HG03457 (cell line): Measurements from ENCODE around the gene DSCAML1.

Source experiments
- ATAC-seq: cut with Tn5 transposase; IDR thresholded peaks from one replicate; pipeline ENCODE4 v1.9.1; 2021; ENCODE audit warnings: moderate number of reproducible peaks; ENCODE audit not compliant: unreplicated experiment

Gene DSCAML1

DNA sequence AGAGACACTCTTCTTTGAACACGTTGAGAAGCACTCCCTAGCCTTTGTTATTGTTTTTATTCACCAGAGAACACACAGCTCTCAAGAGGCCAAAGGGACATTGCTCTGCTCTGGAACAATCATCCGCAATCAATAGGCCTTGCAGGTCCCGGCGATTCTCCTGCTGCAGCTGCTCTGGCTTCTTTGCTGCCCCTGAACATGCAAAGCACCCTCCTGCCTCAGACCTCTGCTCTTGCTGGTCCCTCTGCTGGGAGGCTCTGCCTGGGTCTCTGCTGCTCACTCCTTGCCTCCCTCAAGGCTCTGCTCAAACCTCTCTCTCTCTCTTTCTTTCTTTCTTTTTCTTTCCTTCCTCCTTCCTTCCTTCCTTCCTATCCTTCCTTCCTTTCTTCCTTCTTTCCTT, 232.7 kb downstream of the DSCAML1 start:
- no peak for ATAC-seq

DNA sequence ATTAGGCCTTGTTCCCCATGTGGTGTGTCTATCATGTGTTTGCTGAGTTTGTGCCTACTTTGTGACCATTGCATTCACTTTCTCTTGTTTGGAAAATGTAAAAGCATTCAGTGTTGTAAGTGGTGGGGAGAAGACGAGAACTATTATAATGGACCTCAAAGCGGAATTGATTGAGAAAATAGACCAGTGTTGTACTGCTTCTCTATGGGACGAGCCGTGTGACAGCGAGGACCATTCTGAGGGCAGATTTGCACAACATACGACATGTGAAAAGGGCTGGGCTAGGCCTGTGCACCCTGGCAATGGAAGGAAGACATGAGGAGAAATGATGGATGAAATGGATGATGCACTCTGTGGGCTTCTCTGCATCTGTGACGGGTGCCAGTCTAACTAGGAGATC, 233.5 kb downstream of the DSCAML1 start:
- no peak for ATAC-seq

DNA sequence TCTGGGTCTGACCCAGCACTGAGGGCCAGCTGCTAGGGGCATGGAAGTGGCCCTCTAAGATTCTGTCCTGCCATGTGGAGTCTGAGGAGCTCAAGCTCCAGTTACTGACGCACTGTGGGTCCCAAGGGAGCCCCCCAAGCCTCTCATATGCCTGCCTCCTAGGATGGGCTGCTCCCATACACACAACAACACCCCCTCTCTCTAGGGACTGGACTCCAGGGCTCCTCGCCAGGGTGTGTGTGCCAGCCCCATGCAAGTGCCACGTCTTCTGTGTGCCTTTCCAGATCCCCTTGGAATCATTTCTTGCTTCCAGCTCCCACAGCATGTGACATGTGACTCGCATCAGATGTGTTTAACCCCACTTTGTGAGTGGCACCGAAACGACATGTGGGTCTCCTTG, 234.9 kb downstream of the DSCAML1 start:
- ATAC-seq = no peak

- no peak for ATAC-seq
Observed at GRCh38 chr11:117560780-117561530, 236.1 kb downstream of the DSCAML1 start.

GRCh38 chr11:117559698-117560097, 237.3 kb downstream of the DSCAML1 start:
- ATAC-seq = no peak

DNA sequence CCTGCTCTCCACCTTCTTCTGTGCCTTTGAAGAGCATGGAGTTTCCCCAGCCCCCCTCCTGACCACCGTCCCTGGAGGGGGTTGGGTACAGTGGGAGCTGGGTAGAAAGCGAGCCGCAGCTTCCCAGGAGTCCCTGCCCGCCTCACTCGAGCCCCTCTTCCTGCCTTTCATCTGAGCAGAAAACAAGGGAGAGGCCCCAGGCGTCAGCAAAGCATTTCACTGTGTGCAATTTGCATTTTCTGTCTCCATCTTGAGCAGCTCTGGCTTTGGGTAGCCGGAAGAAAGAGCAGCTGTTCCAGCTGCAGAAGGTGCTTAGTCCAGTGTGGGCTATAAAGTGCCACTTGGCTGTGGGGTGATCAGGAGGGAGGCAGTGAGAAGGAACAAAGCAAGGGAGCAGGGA, 239.7 kb downstream of the DSCAML1 start:
- ATAC-seq = no peak

DNA sequence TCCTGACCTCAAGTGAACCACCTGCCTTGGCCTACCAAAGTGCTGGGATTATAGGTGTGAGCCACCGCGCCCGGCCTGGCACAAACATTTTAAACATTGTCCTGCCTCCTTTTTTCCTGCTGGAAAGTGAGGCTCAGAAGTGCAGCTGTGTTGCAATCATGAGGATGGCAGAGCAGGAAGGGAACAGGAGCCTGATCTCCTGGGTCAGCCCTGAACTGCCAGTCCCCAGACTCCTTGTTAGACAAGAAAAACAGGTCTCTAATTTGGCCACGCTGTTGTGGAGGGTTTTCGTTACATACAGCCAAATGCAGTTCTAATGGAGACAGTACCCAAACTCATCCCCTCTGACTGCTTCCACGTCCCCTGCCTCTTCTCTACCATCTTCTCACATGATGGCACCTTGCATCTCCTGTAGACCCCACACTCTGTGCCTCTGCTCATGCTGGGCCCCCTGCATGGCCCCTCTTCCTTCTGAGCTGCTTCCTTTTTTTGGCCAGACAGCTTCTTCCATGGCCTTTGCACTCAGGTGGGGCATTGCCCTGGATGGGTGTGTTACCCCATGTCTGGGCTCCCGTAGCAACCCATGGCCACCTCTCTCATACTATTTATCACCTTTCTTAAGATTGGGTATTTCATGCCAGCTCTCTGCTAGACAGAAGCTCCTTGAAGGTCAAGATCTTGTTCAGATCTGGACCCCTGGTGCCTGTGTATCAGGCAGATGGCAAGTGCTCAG, 242.2 kb downstream of the DSCAML1 start:
- ATAC-seq = no peak

DNA sequence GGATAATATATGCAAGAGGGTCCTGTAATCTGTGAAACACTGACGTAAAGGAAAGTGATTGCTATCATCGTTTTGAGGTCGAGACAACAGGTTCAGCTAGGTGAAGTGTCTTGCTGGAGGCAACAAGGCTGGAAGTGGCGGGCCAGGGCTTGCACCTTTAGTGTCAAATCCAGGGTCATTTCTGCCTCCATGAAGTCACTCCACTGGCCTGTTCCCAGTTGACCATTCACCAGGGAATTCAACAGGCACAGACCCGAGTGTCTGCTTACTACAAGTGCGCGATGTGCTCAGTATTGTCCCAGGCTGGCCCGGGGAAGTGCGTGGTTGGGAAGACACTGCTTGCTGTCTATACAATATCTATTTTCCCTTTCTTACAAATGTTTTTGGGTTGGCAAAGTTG, 244.4 kb downstream of the DSCAML1 start:
- ATAC-seq = no peak

GRCh38 chr11:117551761-117552343, 245.2 kb downstream of the DSCAML1 start:
- no peak for ATAC-seq

DNA sequence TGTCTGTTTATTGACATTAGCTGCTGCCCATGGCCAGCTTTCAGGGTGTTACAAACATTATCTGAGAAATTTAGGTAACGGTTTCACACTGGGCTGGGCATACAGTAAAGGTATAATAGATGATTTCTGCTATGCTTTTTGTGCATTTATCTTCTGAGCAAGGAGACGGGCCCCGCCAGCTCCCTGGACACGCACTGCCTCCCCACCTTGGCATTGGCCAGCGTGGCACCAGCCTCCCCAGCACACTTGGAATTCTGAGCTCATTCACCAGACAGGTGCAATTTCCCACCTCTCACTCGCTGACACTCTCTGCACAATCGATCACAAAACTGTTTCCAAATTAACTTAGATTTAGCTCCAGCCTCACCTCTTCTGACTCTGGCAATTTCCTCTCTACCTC, 246.6 kb downstream of the DSCAML1 start:
- ATAC-seq = no peak

DNA sequence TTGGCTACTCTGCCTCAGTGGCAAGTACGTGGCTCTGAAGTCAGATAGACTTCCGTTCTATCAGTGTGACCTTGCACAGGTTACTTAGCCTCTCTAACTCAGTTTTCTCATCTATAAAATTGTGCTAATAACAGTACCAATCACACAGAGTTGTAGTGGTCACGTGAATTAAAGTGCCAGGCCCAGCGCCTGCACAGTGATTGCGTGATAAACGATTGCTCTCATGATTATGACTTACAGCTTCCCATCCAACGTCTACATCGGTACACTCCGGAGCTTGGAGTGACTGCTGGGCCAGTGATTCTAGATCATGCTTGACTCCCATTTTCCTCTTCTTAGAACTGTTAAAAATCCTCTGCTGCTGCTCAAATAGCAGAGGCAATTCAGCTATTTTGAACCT, 247.6 kb downstream of the DSCAML1 start:
- no peak for ATAC-seq

DNA sequence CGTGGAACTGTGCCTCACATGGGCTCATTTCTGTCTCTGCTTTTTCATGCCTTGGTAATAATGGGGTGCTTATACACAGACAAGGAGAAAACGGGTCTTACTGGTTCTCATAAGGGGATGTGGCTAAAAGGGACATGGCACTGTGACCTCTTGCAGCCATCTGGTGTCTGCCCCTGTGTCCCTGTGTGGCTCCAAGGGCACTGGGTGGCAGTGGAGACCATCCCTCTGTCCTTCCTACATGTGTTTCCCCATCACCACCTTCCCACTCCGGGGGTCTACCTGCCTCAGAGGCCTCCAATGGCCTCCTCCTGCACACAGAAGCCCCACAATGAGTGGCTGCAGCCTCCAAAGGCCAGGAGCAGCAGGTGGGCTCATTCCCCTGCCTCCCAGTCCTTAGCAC, 248.1 kb downstream of the DSCAML1 start:
- no peak for ATAC-seq

DNA sequence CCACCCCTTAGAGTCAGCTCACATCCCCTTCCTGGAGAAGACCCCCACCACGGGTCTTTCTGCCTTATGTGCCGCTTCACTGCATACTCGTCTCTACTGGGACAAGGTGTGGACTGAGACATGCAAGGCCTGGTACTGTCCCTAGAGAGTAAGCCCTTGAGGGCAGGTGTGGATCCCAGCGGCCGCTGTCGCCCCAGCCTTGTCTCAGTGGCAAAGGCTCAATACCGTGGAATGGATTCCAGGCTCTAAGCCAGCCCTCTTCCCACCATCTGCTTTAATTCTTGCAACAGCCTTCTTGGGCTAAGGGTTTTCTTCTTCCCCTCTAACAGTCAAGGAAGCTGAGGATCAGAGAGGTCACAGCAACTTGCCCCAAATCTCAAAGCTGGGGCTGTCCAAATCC, 249.1 kb downstream of the DSCAML1 start:
- no peak for ATAC-seq

DNA sequence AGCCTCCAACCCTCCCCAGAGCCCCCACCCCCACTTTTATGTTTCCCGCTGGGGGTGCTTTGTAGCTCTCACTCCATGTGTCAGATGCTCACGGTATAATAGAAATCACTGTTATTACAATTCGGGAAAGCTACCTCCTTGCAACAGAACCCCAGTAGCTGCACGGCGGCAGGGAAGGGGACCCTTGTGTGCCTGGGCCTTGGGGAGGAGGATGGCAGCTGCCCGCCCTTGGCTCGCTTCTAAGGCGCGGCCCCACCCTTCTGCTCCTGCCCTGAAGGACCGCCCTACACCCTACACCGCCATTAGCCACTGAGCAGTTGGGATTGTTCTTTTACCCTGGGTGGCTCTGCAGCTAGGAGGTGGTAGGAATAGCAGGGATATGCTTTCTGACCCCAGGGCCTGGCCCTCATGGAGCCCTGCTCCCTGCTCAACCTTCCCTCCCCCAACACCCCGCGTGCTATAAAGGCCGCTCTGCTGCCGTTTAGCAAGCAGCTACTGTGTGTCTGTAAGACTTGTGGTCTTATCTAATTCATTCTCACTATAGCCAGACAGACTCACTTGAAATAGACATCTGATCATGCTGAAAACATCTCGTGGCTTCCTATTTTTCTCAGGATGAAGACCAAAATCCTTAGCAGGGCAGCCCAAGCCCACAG, 249.7 kb downstream of the DSCAML1 start:
- ATAC-seq = no peak

- no peak for ATAC-seq
Observed at GRCh38 chr11:117546431-117547194, 250.4 kb downstream of the DSCAML1 start.

DNA sequence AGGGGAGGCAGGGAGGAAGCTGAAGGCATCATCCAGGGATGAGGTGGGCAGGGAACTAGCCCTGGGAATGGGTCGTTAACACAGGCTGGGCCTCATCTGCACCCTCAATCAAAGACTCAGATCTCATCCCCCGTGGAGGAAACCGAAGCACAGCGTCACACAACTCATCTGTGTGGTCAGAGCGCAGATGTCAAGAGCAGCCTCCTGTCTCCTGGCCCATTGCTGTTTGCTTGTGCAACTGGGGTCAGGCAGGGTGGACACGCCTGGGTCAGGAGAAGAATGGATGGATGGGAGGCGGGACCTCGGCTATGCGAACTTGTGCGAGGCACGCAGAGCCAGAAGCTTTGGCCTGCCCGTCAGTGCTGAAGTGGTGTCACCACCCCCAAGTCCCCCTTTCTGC, 251.3 kb downstream of the DSCAML1 start:
- ATAC-seq = no peak

DNA sequence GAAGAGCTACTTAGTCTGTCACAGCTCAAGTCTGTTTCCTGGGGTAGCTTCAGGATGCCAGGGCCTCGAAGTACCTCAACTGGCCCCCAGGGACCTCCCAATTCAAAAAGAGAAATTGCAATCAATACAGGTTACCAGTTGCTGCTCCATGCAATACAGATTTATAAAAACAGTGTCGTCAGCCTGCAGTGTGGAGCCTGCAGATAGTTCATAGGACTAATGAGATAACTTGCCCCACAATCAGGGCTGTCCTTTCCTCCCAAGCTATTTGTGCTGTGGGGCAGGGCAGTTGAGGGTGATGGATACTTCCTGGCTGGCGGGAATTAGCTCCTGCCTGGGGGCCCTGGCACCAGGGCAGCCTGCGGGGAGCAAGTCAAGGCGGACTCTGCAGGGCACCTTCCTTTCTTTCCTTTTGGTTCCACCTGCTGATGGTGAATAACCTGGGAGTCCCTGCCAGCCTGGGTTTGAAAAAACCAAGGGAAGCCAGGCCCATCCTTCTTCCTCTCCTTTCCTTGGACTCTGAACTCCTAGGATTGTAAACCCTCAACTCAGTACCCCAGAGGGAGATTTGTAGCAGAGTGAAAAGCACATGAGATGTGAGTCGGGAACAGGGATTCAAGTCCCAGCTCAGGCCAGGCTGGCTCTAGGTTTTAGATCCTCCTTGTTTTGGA, 252.8 kb downstream of the DSCAML1 start:
- no peak for ATAC-seq

DNA sequence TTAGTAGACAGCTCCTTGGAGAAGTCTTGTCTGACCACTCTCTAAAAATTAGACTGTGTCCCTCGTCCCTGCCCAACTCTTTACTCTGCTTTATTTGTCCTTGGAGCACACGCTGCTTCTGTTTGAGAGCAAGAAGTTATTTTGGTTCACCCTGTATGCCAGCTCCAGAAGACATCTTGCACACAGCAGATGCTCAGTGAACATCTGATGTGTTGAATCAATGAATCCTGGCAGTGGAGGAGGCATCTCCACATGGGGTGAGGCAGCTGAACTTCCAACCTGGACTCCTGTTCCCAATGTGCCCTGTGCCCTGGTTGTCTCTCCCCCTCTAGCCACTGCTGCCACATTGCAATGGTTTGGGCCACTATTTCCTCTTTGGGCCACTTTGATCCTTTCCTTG, 255.8 kb downstream of the DSCAML1 start:
- ATAC-seq = no peak

GRCh38 chr11:117538263-117539135, 258.5 kb downstream of the DSCAML1 start:
- no peak for ATAC-seq
